ENCODE data around the gene DNAJB1.

DNA sequence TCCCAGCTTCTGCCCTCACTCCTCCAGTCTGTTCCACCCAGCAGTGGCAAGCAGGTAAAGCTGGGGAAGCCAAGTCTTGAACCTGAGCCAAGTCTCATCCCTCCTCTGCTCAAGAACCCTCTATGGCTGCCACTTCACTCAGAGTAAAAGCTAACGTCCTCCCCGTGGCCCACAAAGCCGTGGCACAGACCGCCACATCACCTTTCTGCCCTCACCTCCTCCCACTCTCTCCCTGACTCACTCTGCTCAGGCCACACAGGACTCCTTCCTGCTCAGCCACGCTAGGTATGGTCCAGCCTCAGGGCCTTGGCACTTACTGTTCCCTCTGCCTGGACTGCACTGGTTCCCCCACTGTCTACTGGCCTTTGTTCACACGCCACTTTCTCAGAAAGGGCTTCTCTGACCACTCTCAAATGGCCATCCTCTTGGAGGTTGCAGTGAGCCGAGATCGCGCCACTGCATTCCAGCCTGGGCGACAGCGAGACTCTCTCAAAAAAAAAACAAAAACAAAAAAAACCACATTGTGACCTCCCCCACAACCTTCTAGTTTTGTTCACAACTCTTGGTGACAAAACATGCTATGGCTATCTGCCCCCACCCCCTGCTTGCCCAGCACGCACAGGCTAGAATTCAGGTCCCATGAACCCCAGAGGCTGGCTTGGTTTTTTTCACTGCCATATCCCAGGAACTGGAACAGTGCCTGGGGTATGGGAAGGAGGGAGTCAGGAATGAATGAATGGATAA, 37.9 kb upstream of the DNAJB1 start:
- TF ChIP-seq CTCF (conservative IDR thresholded peaks at IDR 0.05; ENCODE audit: low read depth, low read length): no peak
- TF ChIP-seq MAFK (IDR thresholded peaks at IDR 0.05; ENCODE audit: low read depth, low read length): no peak
- no peak for TF ChIP-seq SMC3 (IDR thresholded peaks at IDR 0.05; ENCODE audit: low read depth, low read length)
- no peak for TF ChIP-seq CEBPB (IDR thresholded peaks at IDR 0.05; ENCODE audit: low read depth, low read length)
- TF ChIP-seq POLR2A (IDR thresholded peaks at IDR 0.05; ENCODE audit: low read depth, low read length): no peak
- no peak for TF ChIP-seq MAZ (IDR thresholded peaks at IDR 0.05; ENCODE audit: borderline replicate concordance, low read depth, low read length)
- TF ChIP-seq, protein P1, sequence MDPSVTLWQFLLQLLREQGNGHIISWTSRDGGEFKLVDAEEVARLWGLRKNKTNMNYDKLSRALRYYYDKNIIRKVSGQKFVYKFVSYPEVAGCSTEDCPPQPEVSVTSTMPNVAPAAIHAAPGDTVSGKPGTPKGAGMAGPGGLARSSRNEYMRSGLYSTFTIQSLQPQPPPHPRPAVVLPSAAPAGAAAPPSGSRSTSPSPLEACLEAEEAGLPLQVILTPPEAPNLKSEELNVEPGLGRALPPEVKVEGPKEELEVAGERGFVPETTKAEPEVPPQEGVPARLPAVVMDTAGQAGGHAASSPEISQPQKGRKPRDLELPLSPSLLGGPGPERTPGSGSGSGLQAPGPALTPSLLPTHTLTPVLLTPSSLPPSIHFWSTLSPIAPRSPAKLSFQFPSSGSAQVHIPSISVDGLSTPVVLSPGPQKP (IDR thresholded peaks at IDR 0.05; ENCODE audit: borderline replicate concordance, low read depth, low read length): no peak
- TF ChIP-seq RFX5 (IDR thresholded peaks at IDR 0.05; ENCODE audit: low read depth, low read length): no peak
- no peak for TF ChIP-seq RCOR1 (IDR thresholded peaks at IDR 0.05; ENCODE audit: insufficient replicate concordance, low read length)

All from IMR-90 (cell line).